ENCODE data around the gene CTSD. TPM values are rescaled to one million over a fixed set of nuclear protein-coding genes. Genes with fewer than 3 reads are reported as not detected.

The CTSD gene
- total RNA-seq, 3 donors from 2014 or later (not counting 1 experiment from before 2014, with no cell fraction given), result 388 to 446 (median 415) TPM

DNA sequence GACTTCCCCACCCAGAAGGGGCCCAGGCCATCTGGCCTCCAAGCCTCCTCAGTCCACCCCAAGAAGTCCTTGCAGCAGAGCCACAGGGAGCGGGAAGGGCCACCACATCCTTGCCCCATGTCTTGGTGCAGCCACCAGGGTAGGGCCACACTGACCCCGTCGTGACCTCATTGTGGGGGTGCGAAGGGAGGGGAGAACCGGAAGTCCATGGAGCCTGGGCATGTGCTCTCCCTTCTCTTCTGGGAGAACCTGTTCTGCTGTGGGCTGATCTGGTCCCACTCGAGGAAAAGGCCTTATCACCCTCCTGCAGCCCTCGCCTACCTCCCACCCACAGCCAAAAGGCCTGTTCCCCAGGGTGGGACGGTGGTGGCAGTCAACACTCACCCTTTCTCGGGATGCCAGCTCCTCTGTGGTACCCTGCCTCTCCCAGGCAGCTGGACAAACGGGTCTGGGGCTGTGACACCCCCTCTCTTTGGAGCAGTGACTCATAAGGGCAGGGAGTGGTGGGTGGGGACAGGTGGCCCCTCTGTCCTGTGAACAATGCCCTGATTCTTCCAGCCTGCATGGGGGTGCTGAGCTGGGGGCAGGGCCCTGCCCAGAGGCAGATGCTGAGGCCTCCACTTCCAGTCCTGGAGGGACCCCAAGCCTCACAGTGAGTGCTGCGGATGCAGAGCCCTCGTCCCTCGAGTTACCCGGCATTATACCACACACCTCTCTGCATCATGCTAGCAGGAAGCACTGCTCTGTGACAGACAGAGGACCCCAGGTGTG lies 14.6 kb upstream of the CTSD start:
- H3K27ac Mint-ChIP-seq, result peak overlapping the region in 1 of 2 donors; percentile 36
- H3K36me3 Mint-ChIP-seq, result no peaks in the 10 kb centered on the region
- 80% methylated on average over 14 of the region's 14 CpGs for WGBS (ENCODE audit: insufficient coverage)
- intact Hi-C loops (cut with micrococcal nuclease), result loop anchor here (10.0 kb wide), 1 partner anchor 46 kb away; no protein-coding TSS in a partner anchor
- ATAC-seq (no peak), DNase-seq (no peak)
- no peaks in the 10 kb centered on the region for H3K27me3 ChIP-seq (ENCODE audit: control insufficient read depth, insufficient read depth, low read length)
- peaks cover 43 to 54% of the 10 kb centered on the region in 2 donors for H3K4me1 Mint-ChIP-seq
- TF ChIP-seq, protein P1, sequence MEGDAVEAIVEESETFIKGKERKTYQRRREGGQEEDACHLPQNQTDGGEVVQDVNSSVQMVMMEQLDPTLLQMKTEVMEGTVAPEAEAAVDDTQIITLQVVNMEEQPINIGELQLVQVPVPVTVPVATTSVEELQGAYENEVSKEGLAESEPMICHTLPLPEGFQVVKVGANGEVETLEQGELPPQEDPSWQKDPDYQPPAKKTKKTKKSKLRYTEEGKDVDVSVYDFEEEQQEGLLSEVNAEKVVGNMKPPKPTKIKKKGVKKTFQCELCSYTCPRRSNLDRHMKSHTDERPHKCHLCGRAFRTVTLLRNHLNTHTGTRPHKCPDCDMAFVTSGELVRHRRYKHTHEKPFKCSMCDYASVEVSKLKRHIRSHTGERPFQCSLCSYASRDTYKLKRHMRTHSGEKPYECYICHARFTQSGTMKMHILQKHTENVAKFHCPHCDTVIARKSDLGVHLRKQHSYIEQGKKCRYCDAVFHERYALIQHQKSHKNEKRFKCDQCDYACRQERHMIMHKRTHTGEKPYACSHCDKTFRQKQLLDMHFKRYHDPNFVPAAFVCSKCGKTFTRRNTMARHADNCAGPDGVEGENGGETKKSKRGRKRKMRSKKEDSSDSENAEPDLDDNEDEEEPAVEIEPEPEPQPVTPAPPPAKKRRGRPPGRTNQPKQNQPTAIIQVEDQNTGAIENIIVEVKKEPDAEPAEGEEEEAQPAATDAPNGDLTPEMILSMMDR (IDR thresholded peaks at IDR 0.05), result no peak
- H3K4me1 ChIP-seq (ENCODE audit: control insufficient read depth, insufficient read depth, low read length), result peaks cover 66% of the 10 kb centered on the region
- H3K9me3 Mint-ChIP-seq, result no peaks in the 10 kb centered on the region
- no peak overlapping the region for H3K4me3 Mint-ChIP-seq
- H3K36me3 ChIP-seq (ENCODE audit: control insufficient read depth, insufficient read depth, low read length), result no peaks in the 10 kb centered on the region
- H3K4me3 ChIP-seq (ENCODE audit: low read length), result no peak overlapping the region
- H3K27ac ChIP-seq (ENCODE audit: low read length), result no peak overlapping the region
- H3K27me3 Mint-ChIP-seq (ENCODE audit: low read depth in 2 of 2), result no peaks in the 10 kb centered on the region
- H3K9me3 ChIP-seq (ENCODE audit: control insufficient read depth, insufficient read depth, low read length), result no peaks in the 10 kb centered on the region

DNA sequence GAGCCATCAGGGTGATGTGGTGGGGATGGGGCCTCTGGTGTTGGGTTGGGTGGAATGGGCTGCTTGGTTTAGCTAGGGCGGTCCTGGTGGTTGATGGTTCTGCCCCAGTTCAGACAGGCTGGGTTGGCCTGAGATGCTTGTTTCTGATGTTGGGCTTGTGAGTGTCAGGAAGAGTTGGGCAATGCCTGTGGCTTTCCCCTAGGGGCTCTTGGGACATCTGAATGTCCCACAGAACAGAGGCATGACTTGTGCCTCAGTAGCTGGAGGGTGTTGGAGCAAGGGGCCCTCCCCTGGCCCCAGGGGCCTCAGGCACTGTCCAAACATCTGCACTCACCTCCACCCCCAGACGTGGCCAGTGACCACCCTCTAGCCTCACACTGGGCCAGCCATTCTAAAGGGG lies 14.0 kb upstream of the CTSD start:
- Mint-ChIP-seq H3K36me3 (no peaks in the 10 kb centered on the region), H3K27me3 (ENCODE audit: low read depth in 2 of 2) (no peaks in the 10 kb centered on the region), H3K27ac (no peak overlapping the region), H3K4me1 (peaks cover 44 to 54% of the 10 kb centered on the region in 2 donors), H3K4me3 (no peak overlapping the region), H3K9me3 (no peaks in the 10 kb centered on the region)
- no peaks in the 10 kb centered on the region for H3K9me3 ChIP-seq (ENCODE audit: control insufficient read depth, insufficient read depth, low read length)
- no peaks in the 10 kb centered on the region for H3K27me3 ChIP-seq (ENCODE audit: control insufficient read depth, insufficient read depth, low read length)
- WGBS (ENCODE audit: insufficient coverage), result 71% methylated on average over 2 of the region's 2 CpGs
- H3K4me1 ChIP-seq (ENCODE audit: control insufficient read depth, insufficient read depth, low read length), result peaks cover 65% of the 10 kb centered on the region
- no peak overlapping the region for H3K27ac ChIP-seq (ENCODE audit: low read length)
- peak in 1 of 3 donors; percentile 38 for ATAC-seq
- no peak overlapping the region for H3K4me3 ChIP-seq (ENCODE audit: low read length)
- TF ChIP-seq, protein P1 (IDR thresholded peaks at IDR 0.05), result no peak
- no peaks in the 10 kb centered on the region for H3K36me3 ChIP-seq (ENCODE audit: control insufficient read depth, insufficient read depth, low read length)
- intact Hi-C loops (cut with micrococcal nuclease), result loop anchor here (10.0 kb wide), 1 partner anchor 47 kb away; no protein-coding TSS in a partner anchor
- no peak for DNase-seq

DNA sequence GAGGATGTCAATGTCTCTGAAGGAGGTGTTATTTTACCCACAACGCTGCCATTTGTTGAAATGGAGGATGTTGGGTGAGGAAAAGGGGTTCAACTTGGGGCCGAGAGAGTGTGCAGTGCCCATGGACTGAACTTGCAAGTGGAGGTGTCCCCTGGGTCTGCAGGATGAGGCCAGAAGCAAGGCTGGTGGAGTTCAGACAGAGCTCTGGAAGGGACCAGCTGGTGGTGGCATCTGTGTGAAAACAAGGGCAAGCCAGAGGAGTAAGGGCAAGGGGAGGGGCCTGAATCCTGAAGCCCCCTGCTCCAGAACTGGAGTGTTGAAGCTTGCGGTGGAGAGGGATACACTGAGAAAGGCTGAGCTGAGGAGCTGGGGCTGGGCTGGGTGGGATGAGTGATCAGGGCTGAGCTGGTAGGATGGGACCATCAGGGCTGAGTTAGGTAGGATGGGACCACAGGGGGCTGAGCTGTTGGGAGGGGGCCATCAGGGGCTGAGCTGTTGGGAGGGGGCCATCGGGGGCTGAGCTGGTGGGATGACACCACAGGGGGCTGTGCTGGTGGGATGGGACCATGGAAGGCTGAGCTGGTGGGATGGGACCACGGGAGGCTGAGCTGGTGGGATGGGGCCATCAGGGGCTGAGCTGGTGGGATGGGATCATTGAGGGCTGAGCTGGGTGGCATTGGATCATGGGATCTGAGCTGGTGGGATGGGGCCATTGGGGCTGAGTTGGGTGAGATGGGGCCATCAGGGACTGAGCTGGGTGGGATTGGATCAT lies 13.4 kb upstream of the CTSD start:
- Mint-ChIP-seq H3K9me3 (no peaks in the 10 kb centered on the region), H3K36me3 (no peaks in the 10 kb centered on the region), H3K27me3 (ENCODE audit: low read depth in 2 of 2) (no peaks in the 10 kb centered on the region), H3K4me1 (peaks cover 49 to 54% of the 10 kb centered on the region in 2 donors), H3K4me3 (no peak overlapping the region), H3K27ac (no peak overlapping the region)
- 92% methylated on average over 5 of the region's 5 CpGs for WGBS (ENCODE audit: insufficient coverage)
- no peaks in the 10 kb centered on the region for H3K27me3 ChIP-seq (ENCODE audit: control insufficient read depth, insufficient read depth, low read length)
- TF ChIP-seq, protein P1 (IDR thresholded peaks at IDR 0.05), result no peak
- intact Hi-C loops (cut with micrococcal nuclease), result loop anchor here (10.0 kb wide), 1 partner anchor 48 kb away; no protein-coding TSS in a partner anchor
- ATAC-seq, result no peak
- no peak overlapping the region for H3K27ac ChIP-seq (ENCODE audit: low read length)
- no peaks in the 10 kb centered on the region for H3K36me3 ChIP-seq (ENCODE audit: control insufficient read depth, insufficient read depth, low read length)
- peaks cover 65% of the 10 kb centered on the region for H3K4me1 ChIP-seq (ENCODE audit: control insufficient read depth, insufficient read depth, low read length)
- no peaks in the 10 kb centered on the region for H3K9me3 ChIP-seq (ENCODE audit: control insufficient read depth, insufficient read depth, low read length)
- DNase-seq, result no peak
- no peak overlapping the region for H3K4me3 ChIP-seq (ENCODE audit: low read length)

Data from natural killer cell (primary cell).